Stimulated activated CD4-positive, alpha-beta T cell treated with anti-CD3 and anti-CD28 coated beads, Interleukin-12 subunit alpha, Interleukin-12 subunit beta, amount 100 ng/mL, for 24 hours (primary cell): Measurements from ENCODE around the gene DRAM2.
"Not testable (repeated sequence)": the region's sequence is repeated elsewhere in the genome, so short reads cannot be mapped to it uniquely, and the experiment has no call there.

ENCODE experiments used
- DNase-seq, 2 experiments: peaks; one replicate each; pipeline ENCODE4 v3.0.0-alpha.2; 2020; ENCODE audit warnings: low read depth in 2 of 2

Gene DRAM2

GRCh38 chr1:111142356-111142975 is 2.6 kb upstream of the DRAM2 start:
- no peak for DNase-seq

GRCh38 chr1:111141245-111142220 is 1.6 kb upstream of the DRAM2 start:
- DNase-seq = no peak

- no peak for DNase-seq
These were observed 731 bp upstream of the DRAM2 start for GRCh38 chr1:111140680-111140967.

GRCh38 chr1:111139324-111139955 is 453 bp downstream of the DRAM2 start:
- peak; percentile 9 to 26 for DNase-seq

GRCh38 chr1:111133866-111134265 is 6.0 kb downstream of the DRAM2 start:
- DNase-seq = no peak

GRCh38 chr1:111131693-111132092 is 8.2 kb downstream of the DRAM2 start:
- no peak for DNase-seq

- no peak for DNase-seq
These were observed 10.5 kb downstream of the DRAM2 start for GRCh38 chr1:111129376-111129775.

- DNase-seq = no peak
These were observed 11.8 kb downstream of the DRAM2 start for GRCh38 chr1:111127923-111128643.

- no peak for DNase-seq
These were observed 13.5 kb downstream of the DRAM2 start for GRCh38 chr1:111126354-111126753.

- no peak for DNase-seq
These were observed 23.4 kb downstream of the DRAM2 start for GRCh38 chr1:111116496-111116895.

- DNase-seq = no peak
These were observed 29.5 kb downstream of the DRAM2 start for GRCh38 chr1:111110197-111110899.

GRCh38 chr1:111104981-111105380 is 34.9 kb downstream of the DRAM2 start:
- DNase-seq = no peak

- no peak for DNase-seq
These were observed 37.8 kb downstream of the DRAM2 start for GRCh38 chr1:111101854-111102642.

GRCh38 chr1:111099289-111099688 is 40.6 kb downstream of the DRAM2 start:
- no peak for DNase-seq

- DNase-seq = no peak
These were observed 42.4 kb downstream of the DRAM2 start for GRCh38 chr1:111097356-111098099.

- DNase-seq = not testable (repeated sequence)
These were observed 44.5 kb downstream of the DRAM2 start for GRCh38 chr1:111095421-111095820.

GRCh38 chr1:111089638-111090037 is 50.3 kb downstream of the DRAM2 start:
- no peak for DNase-seq

- DNase-seq = no peak
These were observed 54.2 kb downstream of the DRAM2 start for GRCh38 chr1:111085676-111086075.

- DNase-seq = no peak
These were observed 54.9 kb downstream of the DRAM2 start for GRCh38 chr1:111084999-111085398.
